ENCODE results near the gene PPP1R16B. TPM values are rescaled to one million over a fixed set of nuclear protein-coding genes. Genes with fewer than 3 reads are reported as not detected.

Gene PPP1R16B
- total RNA-seq, 2 donors from 2014 or later = 74.6 to 119 TPM

DNA sequence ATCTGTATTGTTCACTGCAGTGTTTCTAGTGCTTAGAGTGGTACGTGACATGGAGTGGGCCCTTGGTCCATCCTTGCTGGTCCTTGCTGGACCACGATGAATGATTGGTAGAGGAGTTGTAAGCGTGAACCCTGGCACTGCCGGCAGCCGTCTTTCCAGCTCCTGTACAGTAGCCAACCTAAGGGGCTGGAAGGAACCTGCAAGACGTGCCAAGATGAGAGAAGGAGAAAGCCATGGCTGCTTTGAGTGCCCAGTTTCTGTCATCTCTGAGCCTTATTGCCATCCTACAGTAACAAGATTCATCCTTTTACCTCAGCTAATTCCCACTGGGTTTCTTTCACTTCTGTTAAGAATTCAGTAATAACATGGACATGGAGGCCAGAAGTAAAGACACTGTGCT lies 162.6 kb downstream of the PPP1R16B start:
- Mint-ChIP-seq H3K4me1 (ENCODE audit: low read depth in 2 of 2) (peaks cover 5 to 8% of the 10 kb centered on the region in 2 donors), H3K4me3 (no peak overlapping the region), H3K9me3 (no peaks in the 10 kb centered on the region), H3K36me3 (peaks cover 15% of the 10 kb centered on the region), H3K27me3 (no peaks in the 10 kb centered on the region), H3K27ac (no peak overlapping the region)
- DNase-seq (ENCODE audit: low spot score) = no peak
- ATAC-seq = no peak

- DNase-seq (ENCODE audit: low spot score) = no peak
- no peak for ATAC-seq
- H3K36me3 Mint-ChIP-seq = peaks cover 18% of the 10 kb centered on the region
Observed at GRCh38 chr20:38969708-38970107, 164.2 kb downstream of the PPP1R16B start.

DNA sequence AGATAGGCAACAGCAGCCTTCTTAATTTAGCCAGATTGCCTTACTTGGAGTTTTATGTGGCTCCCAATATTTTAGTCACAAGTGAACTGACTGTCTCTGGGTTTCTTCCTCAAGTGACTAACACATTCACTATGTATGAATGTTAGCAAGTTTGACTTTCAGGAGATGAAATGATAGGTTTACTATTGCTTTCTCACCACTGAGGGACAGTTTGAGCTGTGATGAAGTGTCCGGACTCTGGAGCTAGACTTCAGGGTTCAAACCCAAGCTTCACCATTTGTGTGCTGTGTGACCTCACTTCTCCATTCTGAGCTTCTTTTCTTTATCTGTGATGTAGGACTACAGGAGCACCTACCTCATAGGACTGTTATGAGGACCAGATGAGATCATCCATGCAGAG lies 164.8 kb downstream of the PPP1R16B start:
- Mint-ChIP-seq H3K4me3 (no peak overlapping the region), H3K27me3 (no peaks in the 10 kb centered on the region), H3K36me3 (peaks cover 19% of the 10 kb centered on the region), H3K4me1 (ENCODE audit: low read depth in 2 of 2) (peaks cover 2 to 15% of the 10 kb centered on the region in 2 donors), H3K27ac (no peak overlapping the region), H3K9me3 (no peaks in the 10 kb centered on the region)
- DNase-seq (ENCODE audit: low spot score) (no peak), ATAC-seq (no peak)

More at GRCh38 chr20:38969708-38970107, 164.2 kb downstream of the PPP1R16B start:
- Mint-ChIP-seq H3K27me3 (no peaks in the 10 kb centered on the region), H3K27ac (no peak overlapping the region), H3K9me3 (no peaks in the 10 kb centered on the region), H3K4me1 (ENCODE audit: low read depth in 2 of 2) (peaks cover 4 to 10% of the 10 kb centered on the region in 2 donors), H3K4me3 (no peak overlapping the region)

Other genes with a start within 250 kb of the PPP1R16B start
- under 1 TPM in 1 of 2 donors, not detected in 1; 0.89 TPM for gene ADIG, start 224.5 kb upstream of the PPP1R16B start, total RNA-seq
- gene ARHGAP40, start 203.9 kb upstream of the PPP1R16B start, total RNA-seq = not detected
- not detected for gene SLC32A1, start 81.2 kb upstream of the PPP1R16B start, total RNA-seq
- gene ACTR5, start 57.2 kb upstream of the PPP1R16B start, total RNA-seq = 10 to 100 TPM in 1 of 2 donors, 1 to 10 TPM in 1; 9.6 to 13.8 TPM
- gene FAM83D, start 120.7 kb downstream of the PPP1R16B start, total RNA-seq = 10 to 100 TPM in 1 of 2 donors, 1 to 10 TPM in 1; 8.1 to 25.0 TPM
- 10 to 100 TPM in 1 of 2 donors, 1 to 10 TPM in 1; 9.9 to 17.2 TPM for gene DHX35, start 156.6 kb downstream of the PPP1R16B start, total RNA-seq

Measured in natural killer cell treated with Interleukin-12 subunit alpha and Interleukin-12 subunit beta and Interleukin-15 and Interleukin-18, amount 100 ng/mL, for 72 hours (primary cell).